NCI-H2196 treated with DMSO at 0.1 percent for 48 hours (cell line): ENCODE measurements around the gene PTRH2.
"Not testable (repeated sequence)": the region's sequence is repeated elsewhere in the genome, so short reads cannot be mapped to it uniquely, and the experiment has no call there.

ENCODE experiments used
- DNase-seq: peaks from one replicate; lab custom pipeline; 2025; ENCODE audit not compliant: unreplicated experiment; lab: John Stamatoyannopoulos, UW

PTRH2 gene

DNA sequence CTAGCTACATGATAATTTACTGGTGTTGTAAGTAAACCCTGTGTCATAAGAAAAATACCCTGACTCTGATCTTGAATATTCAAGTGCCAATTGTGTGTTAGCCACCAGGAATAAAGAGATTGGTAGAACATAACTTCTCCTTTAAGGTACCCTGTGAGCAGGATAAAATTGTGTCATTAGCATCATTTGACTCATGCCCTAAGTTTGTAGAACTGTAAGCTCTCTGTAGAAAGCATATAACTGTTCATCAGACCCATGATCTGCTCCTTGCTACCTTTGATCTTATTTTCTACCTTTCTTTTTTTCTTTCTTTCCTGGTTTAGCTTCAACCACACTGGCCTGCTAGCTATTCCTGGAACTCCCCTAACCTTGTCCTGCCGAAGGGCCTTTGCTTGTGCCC is 35.8 kb downstream of the PTRH2 start:
- DNase-seq: no peak

GRCh38 chr17:59669944-59670343 is 37.3 kb downstream of the PTRH2 start:
- DNase-seq: no peak

DNA sequence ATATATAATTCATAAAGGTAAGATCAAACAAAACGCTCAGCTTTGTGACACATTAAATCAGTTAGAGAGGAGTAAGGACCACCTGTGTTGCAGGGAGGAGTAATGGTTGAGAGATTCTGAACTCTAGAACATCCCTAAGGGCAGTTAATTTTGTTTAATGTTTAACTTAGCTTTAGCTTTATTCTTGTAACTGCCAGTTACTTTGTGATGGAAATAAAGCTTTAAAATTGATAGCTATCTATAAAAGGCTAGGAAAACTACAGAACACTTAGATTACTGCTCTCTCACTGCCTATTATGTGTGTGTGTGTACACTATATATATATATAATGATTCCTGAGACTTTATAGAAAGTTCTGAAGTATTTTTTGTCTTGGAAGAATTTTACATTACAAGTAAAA is 37.8 kb downstream of the PTRH2 start:
- DNase-seq: no peak

DNA sequence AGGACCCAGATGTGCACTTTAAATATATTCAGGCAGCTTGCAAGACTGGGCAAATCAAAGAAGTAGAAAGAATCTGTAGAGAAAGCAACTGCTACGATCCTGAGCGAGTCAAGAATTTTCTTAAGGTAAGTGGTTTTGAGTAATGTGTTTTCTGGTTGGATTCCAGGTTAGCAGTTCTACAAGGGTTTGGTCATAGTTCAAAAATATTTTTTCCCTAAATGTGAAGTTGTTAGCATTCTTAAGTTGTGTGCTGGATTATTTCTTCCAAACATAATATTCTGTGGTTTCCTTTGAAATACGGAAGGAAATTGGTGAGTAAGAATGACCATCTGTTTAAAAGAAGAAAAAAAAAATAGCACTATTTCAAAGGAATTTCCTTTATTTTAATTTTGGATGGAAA is 38.4 kb downstream of the PTRH2 start:
- no peak for DNase-seq

GRCh38 chr17:59666235-59666634 is 41.0 kb downstream of the PTRH2 start:
- no peak for DNase-seq

GRCh38 chr17:59656624-59657023 is 50.6 kb downstream of the PTRH2 start:
- not testable (repeated sequence) for DNase-seq

GRCh38 chr17:59652119-59652518 is 55.1 kb downstream of the PTRH2 start:
- no peak for DNase-seq

DNA sequence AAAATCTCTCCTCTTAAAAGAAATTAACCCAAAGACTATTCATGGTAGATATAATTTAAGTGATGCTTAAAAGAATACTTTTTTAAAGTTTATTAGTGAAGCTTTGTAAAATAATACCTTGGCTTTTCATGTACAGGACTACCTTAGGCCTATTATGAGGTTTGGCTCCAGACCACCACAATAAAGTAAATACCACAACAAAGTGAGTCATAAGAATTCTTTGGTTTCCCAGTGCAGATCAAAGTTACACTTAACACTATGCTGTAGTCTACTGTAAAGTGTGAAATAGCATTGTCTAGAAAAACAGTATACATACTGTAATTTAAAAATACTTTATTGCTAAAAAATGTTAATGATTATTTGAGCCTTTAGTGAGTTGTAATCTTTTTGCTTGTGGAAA is 55.9 kb downstream of the PTRH2 start:
- no peak for DNase-seq

DNA sequence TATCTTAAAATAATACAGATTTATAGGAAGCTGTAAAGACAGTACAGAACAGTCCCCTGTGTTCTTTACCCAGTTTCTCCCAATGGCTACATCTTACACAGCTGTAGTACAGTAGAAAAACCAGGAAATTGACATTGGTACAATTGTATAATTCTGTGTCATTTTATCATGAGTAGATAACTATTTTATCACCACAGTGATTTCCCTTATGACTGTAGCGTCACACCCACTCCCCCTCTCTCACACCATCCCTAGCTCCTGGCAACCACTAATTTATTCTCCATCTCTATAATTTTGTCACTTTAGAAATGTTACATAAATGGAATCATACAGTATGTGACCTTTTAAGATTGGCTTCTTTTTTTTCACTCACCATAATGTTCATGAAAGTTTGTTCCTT is 56.6 kb downstream of the PTRH2 start:
- no peak for DNase-seq

DNA sequence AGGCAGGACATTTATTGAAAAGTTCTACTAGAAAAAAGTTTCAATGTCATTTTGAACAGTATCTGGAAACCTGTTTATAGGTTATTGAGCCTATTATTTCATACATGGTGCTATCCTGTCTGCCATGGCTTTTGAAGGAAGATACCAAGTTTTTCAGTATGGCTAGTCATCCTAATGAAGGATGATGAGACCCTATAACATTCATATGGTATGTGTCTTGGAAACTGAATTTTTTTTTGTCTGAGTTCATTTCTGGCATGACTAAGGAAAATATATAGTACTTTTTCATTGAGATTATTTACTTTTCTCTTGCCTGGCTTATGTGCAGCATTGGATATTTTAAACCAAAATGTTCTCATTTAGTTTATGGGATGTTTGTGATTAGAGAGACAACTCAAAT is 57.3 kb downstream of the PTRH2 start:
- DNase-seq: no peak
